Measurements from ENCODE around the gene PRKAA2.

DNA sequence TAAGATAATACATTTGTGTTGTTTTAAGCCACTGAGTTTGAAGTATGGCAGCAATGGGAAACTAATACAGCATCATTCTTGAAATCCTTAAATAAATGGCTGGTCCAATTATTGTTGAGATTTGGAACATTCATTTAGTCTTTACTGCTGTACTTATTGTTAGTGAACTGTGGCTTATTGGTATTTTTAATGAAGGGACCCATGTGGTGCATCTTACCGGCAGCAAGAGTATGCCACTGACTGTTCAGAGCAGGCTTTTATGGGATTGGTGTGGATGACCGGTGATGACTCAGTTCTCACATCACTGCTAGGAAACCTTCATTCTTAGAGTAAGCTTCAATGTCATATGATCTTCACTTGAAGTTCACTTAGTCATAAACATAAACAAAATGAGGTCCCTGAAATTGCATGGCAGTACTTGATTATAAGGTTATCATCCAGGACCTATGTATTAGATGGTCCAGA lies 31.5 kb downstream of the PRKAA2 start:
- TF ChIP-seq, protein P1, sequence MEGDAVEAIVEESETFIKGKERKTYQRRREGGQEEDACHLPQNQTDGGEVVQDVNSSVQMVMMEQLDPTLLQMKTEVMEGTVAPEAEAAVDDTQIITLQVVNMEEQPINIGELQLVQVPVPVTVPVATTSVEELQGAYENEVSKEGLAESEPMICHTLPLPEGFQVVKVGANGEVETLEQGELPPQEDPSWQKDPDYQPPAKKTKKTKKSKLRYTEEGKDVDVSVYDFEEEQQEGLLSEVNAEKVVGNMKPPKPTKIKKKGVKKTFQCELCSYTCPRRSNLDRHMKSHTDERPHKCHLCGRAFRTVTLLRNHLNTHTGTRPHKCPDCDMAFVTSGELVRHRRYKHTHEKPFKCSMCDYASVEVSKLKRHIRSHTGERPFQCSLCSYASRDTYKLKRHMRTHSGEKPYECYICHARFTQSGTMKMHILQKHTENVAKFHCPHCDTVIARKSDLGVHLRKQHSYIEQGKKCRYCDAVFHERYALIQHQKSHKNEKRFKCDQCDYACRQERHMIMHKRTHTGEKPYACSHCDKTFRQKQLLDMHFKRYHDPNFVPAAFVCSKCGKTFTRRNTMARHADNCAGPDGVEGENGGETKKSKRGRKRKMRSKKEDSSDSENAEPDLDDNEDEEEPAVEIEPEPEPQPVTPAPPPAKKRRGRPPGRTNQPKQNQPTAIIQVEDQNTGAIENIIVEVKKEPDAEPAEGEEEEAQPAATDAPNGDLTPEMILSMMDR (IDR thresholded peaks at IDR 0.05) = no peak
- no peak for TF ChIP-seq POLR2AphosphoS5 (IDR thresholded peaks at IDR 0.05; ENCODE audit: low read depth, low read length)
- TF ChIP-seq, protein P2, sequence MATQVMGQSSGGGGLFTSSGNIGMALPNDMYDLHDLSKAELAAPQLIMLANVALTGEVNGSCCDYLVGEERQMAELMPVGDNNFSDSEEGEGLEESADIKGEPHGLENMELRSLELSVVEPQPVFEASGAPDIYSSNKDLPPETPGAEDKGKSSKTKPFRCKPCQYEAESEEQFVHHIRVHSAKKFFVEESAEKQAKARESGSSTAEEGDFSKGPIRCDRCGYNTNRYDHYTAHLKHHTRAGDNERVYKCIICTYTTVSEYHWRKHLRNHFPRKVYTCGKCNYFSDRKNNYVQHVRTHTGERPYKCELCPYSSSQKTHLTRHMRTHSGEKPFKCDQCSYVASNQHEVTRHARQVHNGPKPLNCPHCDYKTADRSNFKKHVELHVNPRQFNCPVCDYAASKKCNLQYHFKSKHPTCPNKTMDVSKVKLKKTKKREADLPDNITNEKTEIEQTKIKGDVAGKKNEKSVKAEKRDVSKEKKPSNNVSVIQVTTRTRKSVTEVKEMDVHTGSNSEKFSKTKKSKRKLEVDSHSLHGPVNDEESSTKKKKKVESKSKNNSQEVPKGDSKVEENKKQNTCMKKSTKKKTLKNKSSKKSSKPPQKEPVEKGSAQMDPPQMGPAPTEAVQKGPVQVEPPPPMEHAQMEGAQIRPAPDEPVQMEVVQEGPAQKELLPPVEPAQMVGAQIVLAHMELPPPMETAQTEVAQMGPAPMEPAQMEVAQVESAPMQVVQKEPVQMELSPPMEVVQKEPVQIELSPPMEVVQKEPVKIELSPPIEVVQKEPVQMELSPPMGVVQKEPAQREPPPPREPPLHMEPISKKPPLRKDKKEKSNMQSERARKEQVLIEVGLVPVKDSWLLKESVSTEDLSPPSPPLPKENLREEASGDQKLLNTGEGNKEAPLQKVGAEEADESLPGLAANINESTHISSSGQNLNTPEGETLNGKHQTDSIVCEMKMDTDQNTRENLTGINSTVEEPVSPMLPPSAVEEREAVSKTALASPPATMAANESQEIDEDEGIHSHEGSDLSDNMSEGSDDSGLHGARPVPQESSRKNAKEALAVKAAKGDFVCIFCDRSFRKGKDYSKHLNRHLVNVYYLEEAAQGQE (IDR thresholded peaks at IDR 0.05; ENCODE audit: insufficient read depth in 1 of 2, low read depth in 2 of 2, low read length in 1 of 2) = no peak
- no peak for TF ChIP-seq TCF7L2 (IDR thresholded peaks at IDR 0.05; ENCODE audit: low read depth, low read length)

Data from Panc1 (cell line).